DMS 273 (cell line): ENCODE data around the gene CRLF1.

Experiments used
- DNase-seq: peaks from one replicate; lab custom pipeline; 2025; ENCODE audit not compliant: unreplicated experiment; lab: John Stamatoyannopoulos, UW

Gene CRLF1

DNA sequence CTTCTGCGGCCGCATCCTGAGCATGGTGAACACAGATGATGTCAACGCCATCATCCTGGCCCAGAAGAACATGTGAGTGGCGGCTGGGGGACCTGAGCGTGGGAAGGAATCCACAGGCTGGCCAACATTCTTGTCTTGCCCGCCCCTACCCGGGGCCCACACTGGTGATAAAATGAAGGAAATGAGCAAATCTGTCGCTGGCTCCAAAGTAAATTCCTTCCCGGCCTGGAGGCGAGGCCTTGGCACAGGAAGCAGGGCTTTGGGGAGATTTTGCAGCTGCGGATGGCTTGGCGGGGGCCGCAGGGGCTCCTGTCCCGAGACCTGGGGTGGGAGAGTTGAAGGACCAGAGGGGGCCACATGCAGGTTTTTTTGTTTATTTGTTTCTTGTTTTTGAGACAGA lies 44.5 kb downstream of the CRLF1 start:
- no peak for DNase-seq

DNA sequence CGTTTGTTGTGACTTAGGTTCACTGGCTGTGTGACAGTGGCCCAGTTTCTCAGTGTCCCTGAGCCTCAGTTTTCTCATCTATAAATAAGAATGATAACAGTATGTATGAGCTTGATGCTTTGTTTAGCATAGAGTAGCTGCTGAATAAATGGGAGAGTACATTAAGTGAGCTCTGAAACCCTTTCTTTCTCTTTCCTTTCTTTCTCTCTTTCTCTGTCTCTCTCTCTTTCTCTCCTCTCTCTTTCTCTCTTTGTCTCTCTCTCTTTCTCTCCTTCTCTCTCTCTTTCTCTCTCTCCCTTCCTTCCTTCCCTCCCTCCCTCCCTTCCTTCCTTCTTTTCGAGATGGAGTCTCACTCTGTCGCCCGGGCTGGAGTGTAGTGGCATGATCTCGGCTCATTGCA lies 46.9 kb downstream of the CRLF1 start:
- no peak for DNase-seq

DNA sequence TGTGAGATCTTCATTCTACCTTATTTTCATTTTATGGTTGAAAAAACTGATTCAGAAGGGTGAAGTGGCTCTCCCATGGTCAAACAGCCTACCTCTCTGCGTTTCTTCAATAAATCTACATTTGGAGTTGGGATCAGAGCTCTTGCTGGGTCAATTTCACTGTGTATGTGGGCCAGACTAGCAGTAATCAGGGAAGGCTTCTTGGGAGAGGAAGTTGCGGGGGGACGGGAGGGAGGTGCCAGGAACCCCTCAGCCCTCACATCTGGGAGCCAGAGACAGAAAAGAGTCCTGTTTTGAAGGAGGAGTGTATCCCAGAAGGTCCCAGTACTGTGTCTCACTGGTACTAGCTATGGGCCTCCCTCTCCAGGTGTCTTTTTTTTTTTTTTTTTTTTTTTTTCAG lies 48.0 kb downstream of the CRLF1 start:
- DNase-seq = no peak

DNA sequence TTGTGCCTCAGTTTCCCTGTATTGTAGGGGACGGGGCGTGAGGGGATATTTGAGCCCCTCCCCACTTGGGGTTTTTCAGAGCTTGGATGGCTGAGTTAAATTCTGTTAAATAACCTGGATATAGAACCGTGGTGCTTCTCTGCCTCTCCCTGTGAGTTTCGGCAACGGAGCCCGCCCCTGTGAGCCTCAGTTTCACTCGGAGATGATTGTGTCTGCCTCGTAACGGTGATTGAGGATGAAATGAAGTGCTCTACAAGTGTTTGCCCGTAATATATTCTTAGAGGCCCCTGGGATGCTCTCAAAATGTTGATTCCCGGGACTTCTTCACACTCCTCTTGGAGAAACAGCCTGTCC lies 48.4 kb downstream of the CRLF1 start:
- no peak for DNase-seq

DNA sequence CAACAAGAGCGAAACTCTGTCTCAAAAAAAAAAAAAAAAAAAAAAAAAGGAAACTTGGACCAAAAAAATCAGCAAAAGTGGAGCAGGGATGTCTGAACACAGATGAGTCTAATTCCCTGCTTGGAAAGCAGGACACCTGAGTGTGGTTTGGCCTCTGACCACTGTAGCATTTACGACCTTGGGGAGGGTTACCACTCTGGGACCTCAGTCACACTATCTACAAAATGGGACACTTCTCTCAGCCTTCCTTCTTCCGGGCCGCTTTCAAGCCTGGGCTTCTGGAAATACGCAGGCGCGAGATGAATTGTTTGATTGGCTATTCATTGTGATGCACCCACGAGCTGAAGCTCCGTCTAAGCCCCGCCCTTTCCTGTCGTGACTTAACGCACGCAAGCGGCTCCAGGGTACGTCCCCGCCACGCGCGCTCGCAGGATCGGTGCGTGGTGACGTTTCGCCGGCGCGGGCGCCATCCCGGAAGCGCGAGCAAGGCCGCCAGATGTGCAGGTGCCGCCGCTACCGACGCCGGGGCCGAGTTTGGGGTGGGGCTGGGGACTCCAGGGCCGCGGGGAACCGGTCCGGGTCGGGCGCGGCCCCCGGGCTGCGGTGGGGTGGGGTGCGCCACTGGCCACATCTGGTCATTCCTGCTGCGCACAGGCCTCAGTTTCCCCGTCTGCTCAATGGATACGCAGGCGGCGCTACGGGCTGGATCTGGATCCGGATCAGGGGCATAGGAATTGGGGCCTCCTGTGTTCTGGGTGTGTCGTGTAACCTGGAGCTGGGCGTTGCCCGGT lies 49.0 kb downstream of the CRLF1 start, which contains the start of gene KXD1:
KXD1 (plus strand) TSS at position 460 of the 791 bp plus-strand sequence. CDS start 4,187 bp downstream, outside the sequence.
- peak; percentile 99 for DNase-seq

DNA sequence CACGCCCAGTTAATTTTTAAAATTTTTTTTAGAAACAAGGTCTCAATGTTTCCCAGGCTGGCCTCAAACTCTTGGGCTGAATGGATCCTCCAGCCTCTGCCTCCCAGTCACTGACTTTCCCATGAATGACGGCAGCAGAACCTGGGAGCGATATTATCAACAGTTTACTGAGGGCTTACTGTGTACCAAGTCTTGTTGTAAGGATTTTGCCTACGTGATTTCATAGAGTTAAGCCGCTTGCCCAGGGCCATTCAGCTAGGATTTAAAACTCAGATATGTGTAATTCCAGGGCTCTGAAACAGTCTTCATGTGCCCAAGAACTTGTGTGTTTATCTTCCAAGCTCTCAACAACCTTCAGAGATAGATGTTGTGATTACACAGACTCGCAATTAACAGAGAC lies 55.0 kb downstream of the CRLF1 start:
- DNase-seq = no peak

DNA sequence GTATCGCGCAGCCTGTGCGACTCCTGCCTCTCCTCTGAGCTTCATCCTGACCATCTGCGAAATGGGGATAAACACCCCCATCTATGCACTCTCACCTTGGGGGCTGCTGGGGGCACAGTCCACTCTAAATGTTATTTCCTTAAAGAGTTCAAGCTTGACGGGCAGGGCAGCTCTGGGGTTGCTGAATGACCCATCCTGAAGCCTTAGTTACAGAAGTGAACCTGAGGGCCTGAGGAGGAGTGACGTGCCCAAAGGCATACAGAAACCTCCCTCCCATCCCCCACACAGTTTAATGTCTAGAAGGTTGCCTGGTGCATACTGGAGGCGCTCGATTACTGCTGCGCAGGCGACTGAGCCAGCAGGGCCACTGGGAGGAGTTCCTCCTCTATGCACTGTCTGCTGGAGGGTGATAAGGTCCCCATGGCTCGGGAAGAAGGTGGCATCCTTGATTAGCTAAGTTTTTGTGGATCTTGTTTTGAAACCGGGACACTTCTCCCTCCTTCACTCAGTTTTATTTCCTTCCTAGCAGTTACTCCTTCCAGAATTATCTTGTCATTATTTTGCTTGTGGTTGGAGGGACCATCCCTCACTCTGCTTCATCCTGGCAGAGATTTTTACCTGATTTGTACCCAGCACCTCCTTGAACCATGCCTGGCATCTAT lies 62.7 kb downstream of the CRLF1 start:
- DNase-seq = peak; percentile 82
